Gastroesophageal sphincter (tissue), 3 donors: Measurements from ENCODE around the gene PKHD1.

Source experiments
- POLR2AphosphoS5 ChIP-seq: sonication (generic); formaldehyde crosslinking; IDR thresholded peaks from one replicate; pipeline ENCODE4 v1.6.1; 2017; ENCODE audit warnings: antibody characterized with exemption
- TF ChIP-seq, protein P1 (sequence below), 4 experiments: fragments of 200-600 bp in 2 of 4; fragments of 450-650 bp in 2 of 4; sonication (generic) in 1 of 4; IDR thresholded peaks; one replicate each; pipeline ENCODE4 v1.5.1; 2017 to 2019; ENCODE audit warnings: antibody characterized with exemption in 4 of 4, mild to moderate bottlenecking in 2 of 4, moderate library complexity in 2 of 4

DNA sequence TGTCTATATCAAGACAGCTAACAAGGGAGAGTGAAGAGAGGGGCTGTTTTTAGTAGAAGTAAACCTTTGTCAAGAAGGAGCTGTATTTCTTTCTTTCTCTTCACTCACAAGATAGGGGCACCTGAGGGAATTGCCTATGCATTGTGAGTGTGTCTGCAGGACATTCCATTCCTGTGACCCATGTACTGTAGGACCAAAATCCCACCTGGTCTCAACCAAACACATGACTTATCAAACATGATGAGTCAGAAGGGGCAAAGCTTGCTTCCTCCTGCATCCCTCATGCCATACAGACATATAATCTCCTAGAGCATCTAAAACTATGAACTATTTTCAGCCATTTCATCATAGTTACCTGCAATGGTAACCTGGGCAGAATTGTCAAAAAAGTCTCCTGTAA, 21.8 kb downstream of the PKHD1 start:
- TF ChIP-seq, protein P1, sequence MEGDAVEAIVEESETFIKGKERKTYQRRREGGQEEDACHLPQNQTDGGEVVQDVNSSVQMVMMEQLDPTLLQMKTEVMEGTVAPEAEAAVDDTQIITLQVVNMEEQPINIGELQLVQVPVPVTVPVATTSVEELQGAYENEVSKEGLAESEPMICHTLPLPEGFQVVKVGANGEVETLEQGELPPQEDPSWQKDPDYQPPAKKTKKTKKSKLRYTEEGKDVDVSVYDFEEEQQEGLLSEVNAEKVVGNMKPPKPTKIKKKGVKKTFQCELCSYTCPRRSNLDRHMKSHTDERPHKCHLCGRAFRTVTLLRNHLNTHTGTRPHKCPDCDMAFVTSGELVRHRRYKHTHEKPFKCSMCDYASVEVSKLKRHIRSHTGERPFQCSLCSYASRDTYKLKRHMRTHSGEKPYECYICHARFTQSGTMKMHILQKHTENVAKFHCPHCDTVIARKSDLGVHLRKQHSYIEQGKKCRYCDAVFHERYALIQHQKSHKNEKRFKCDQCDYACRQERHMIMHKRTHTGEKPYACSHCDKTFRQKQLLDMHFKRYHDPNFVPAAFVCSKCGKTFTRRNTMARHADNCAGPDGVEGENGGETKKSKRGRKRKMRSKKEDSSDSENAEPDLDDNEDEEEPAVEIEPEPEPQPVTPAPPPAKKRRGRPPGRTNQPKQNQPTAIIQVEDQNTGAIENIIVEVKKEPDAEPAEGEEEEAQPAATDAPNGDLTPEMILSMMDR (IDR thresholded peaks at IDR 0.05) = no peak
- TF ChIP-seq POLR2AphosphoS5 = no peak
